Measurements from ENCODE around the gene PLEKHA4.
"Not testable (repeated sequence)": the region's sequence is repeated elsewhere in the genome, so short reads cannot be mapped to it uniquely, and the experiment has no call there.

Gene PLEKHA4

DNA sequence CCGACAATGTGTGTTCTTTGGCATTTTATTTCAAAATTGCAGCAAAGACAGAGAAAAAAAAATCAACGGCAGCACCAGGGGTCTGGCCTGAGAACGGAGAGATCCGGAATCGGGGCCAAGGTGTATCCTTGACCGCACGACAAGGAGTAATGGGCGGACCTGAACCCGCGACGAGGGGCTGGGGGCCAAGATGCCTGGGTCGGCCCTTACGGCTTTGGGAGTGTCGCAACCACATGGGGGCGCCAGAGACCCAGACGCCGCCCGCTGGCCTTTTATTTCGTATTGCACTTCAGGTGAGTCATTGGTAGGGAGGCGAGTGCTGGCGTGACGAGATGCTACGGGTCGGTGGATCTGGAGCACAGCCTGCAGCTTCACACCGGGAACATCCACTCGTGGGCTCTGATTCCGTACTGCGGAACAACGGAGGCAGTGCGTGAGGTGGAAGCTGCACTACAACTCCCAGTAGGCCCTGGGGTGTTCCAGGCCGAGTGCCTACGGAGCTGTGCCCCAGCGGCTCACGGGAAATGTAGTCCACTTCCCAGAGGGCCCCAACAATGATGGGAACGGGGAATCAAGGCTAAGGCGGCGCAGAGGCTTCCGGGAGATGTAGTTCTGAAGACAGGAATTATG is 73.2 kb downstream of the PLEKHA4 start:
- DNase-seq = peak; percentile 75

- DNase-seq = no peak
Measured at GRCh38 chr19:48794291-48794690, 74.1 kb downstream of the PLEKHA4 start.

DNA sequence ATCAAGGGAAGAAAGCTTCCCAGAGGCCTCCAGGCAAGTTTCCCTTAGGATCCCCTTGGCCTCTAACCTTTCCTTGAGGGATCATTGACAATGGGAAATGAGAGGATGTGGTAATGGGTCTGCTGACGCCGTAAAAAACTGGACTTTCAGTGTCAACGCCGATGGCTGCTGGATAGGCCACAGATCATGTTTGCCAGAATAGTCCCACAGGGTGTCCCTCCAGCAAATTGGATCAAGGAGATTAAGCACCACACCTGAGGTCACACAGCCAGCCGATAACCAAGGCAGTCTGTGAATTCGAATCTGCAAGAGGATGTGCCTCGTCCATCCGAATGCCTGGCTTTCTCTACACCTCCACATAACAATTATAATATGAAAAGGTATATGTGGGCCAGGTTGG is 75.1 kb downstream of the PLEKHA4 start:
- DNase-seq = no peak

DNA sequence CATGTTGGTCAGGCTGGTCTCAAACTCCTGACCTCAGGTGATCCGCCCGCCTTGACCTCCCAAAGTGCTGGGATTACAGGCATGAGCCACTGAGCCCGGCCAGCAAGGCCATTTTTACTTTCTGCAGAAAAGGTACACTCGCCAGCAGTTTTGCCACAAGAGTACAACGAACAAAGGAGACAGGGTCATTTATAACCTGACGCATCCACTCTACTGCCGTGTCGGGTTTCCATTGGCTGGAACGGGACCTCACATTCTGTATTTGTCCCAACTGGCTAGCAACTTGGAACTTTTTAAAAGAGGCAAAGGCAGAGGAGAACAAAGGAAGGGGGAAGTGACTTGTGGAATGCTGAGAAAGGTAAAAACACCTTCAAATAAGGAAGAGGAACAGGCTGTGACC is 81.1 kb downstream of the PLEKHA4 start:
- DNase-seq = not testable (repeated sequence)

Measured in NCI-H1417 treated with DMSO at 0.1 percent for 48 hours (cell line).